Measurements from ENCODE around the gene KIF5C.
A peak's percentile ranks its signal among the peaks of the same experiment; 100 is the strongest.

The KIF5C gene

DNA sequence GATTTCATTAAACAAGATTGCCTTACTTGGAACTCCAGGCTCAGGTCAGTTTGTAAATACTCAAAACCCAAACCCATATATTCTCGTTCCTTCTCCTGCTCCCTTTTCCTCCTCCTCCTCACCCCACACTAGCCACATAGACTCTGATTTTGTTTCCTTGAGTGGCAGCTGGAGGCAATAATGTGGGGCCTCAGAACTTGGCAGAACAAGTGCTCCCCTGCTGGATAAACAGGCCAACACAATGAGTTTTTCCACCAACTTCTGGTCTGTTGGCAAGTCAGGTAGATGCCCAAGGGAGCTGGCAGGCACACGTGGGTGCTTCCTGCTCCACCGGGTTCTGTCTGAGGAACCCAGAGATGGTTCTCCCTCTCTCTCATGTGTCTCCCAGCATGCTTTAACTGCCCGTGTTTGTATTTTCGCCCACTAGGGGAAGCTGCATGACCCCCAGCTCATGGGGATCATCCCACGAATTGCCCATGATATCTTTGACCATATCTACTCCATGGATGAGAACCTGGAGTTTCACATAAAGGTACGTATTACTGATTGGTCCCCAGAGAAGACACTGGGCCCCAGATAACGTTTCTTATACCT lies 61.9 kb downstream of the KIF5C start:
- no peak overlapping the region for H2AFZ ChIP-seq (ENCODE audit: low read depth, low read length)
- TF ChIP-seq EZH2 (IDR thresholded peaks at IDR 0.05; ENCODE audit: borderline replicate concordance, low read depth, low read length, severe bottlenecking) (no peak), CTCF (IDR thresholded peaks at IDR 0.05; ENCODE audit: borderline replicate concordance, extremely low read depth, low read length, poor library complexity, severe bottlenecking) (no peak)
- no peaks in the 10 kb centered on the region for H3K4me1 ChIP-seq (ENCODE audit: insufficient read depth, low read length)
- no peaks in the 10 kb centered on the region for H3K36me3 ChIP-seq (ENCODE audit: insufficient read depth, low read length)
- H3K4me2 ChIP-seq (ENCODE audit: insufficient read depth, low read length) = no peak overlapping the region
- ATAC-seq (ENCODE audit: insufficient read depth, low read depth) = 0 out of 3 replicates have a peak, but pooled peaks have one; percentile 35
- no peaks in the 10 kb centered on the region for H3K9me3 ChIP-seq (ENCODE audit: insufficient read depth, low read length, severe bottlenecking)
- H4K20me1 ChIP-seq (ENCODE audit: insufficient read depth, low read length) = no peaks in the 10 kb centered on the region
- H3K79me2 ChIP-seq (ENCODE audit: insufficient read depth, low read length) = no peaks in the 10 kb centered on the region
- H3K27ac ChIP-seq (ENCODE audit: low read length) = no peak overlapping the region
- H3K9ac ChIP-seq (ENCODE audit: low read depth, low read length) = no peak overlapping the region
- peaks cover 8% of the 10 kb centered on the region for H3K27me3 ChIP-seq (ENCODE audit: insufficient read depth, low read length, poor library complexity)
- no peak overlapping the region for H3K4me3 ChIP-seq (ENCODE audit: low read depth in 1 of 2, low read length in 2 of 2)
- DNase-seq = no peak

- TF ChIP-seq EZH2 (IDR thresholded peaks at IDR 0.05; ENCODE audit: borderline replicate concordance, low read depth, low read length, severe bottlenecking) = no peak
- TF ChIP-seq CTCF (IDR thresholded peaks at IDR 0.05; ENCODE audit: borderline replicate concordance, extremely low read depth, low read length, poor library complexity, severe bottlenecking) = no peak
- H4K20me1 ChIP-seq (ENCODE audit: insufficient read depth, low read length) = no peaks in the 10 kb centered on the region
- H3K79me2 ChIP-seq (ENCODE audit: insufficient read depth, low read length) = no peaks in the 10 kb centered on the region
- no peak overlapping the region for H3K4me3 ChIP-seq (ENCODE audit: low read depth in 1 of 2, low read length in 2 of 2)
- no peak overlapping the region for H3K4me2 ChIP-seq (ENCODE audit: insufficient read depth, low read length)
- H3K9ac ChIP-seq (ENCODE audit: low read depth, low read length) = no peak overlapping the region
- no peaks in the 10 kb centered on the region for H3K36me3 ChIP-seq (ENCODE audit: insufficient read depth, low read length)
- no peaks in the 10 kb centered on the region for H3K9me3 ChIP-seq (ENCODE audit: insufficient read depth, low read length, severe bottlenecking)
- no peaks in the 10 kb centered on the region for H3K4me1 ChIP-seq (ENCODE audit: insufficient read depth, low read length)
- DNase-seq = no peak
- no peak overlapping the region for H3K27ac ChIP-seq (ENCODE audit: low read length)
- ATAC-seq (ENCODE audit: insufficient read depth, low read depth) = no peak
- H2AFZ ChIP-seq (ENCODE audit: low read depth, low read length) = no peak overlapping the region
- H3K27me3 ChIP-seq (ENCODE audit: insufficient read depth, low read length, poor library complexity) = peaks cover 8% of the 10 kb centered on the region
Measured at GRCh38 chr2:148939271-148939670, 64.2 kb downstream of the KIF5C start.

DNA sequence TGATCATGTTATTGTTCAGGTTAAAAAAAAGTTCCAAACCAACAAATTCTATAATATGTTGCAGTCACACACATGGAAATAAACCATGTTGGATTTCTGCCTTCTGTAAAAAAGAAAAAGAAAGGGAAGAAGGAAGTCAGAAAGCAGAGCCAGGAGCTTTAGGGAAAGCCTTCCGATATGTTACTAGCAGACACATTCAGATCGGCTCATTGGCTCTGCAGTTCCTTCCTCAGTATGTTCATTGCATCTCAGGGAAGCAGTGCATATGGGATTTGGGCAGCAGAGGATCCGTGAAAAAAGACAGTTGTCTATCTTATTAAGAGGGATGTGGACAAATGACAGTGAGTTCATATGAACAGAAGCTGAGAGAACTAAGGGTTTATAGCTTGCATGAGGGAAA lies 68.1 kb downstream of the KIF5C start:
- H3K4me2 ChIP-seq (ENCODE audit: insufficient read depth, low read length) = no peak overlapping the region
- H3K4me1 ChIP-seq (ENCODE audit: insufficient read depth, low read length) = no peaks in the 10 kb centered on the region
- no peak overlapping the region for H3K27ac ChIP-seq (ENCODE audit: low read length)
- no peak overlapping the region for H2AFZ ChIP-seq (ENCODE audit: low read depth, low read length)
- no peaks in the 10 kb centered on the region for H3K79me2 ChIP-seq (ENCODE audit: insufficient read depth, low read length)
- no peak overlapping the region for H3K4me3 ChIP-seq (ENCODE audit: low read depth in 1 of 2, low read length in 2 of 2)
- no peaks in the 10 kb centered on the region for H3K9me3 ChIP-seq (ENCODE audit: insufficient read depth, low read length, severe bottlenecking)
- peaks cover 5% of the 10 kb centered on the region for H3K27me3 ChIP-seq (ENCODE audit: insufficient read depth, low read length, poor library complexity)
- H3K9ac ChIP-seq (ENCODE audit: low read depth, low read length) = no peak overlapping the region
- ATAC-seq (ENCODE audit: insufficient read depth, low read depth) = no peak
- DNase-seq = no peak
- no peaks in the 10 kb centered on the region for H3K36me3 ChIP-seq (ENCODE audit: insufficient read depth, low read length)
- no peak for TF ChIP-seq CTCF (IDR thresholded peaks at IDR 0.05; ENCODE audit: borderline replicate concordance, extremely low read depth, low read length, poor library complexity, severe bottlenecking)
- no peak for TF ChIP-seq EZH2 (IDR thresholded peaks at IDR 0.05; ENCODE audit: borderline replicate concordance, low read depth, low read length, severe bottlenecking)
- H4K20me1 ChIP-seq (ENCODE audit: insufficient read depth, low read length) = no peaks in the 10 kb centered on the region
